Tibial nerve (tissue), 4 donors: ENCODE results near the gene MICAL2. TPM values are rescaled to one million over a fixed set of nuclear protein-coding genes. Genes with fewer than 3 reads are reported as not detected.

Experiments
- DNase-seq, 2 donors: peaks; one replicate each; pipeline ENCODE4 v3.0.0-alpha.2; 2019; ENCODE audit warnings: low spot score in 2 of 2
- H3K27ac ChIP-seq, 4 donors: fragments of 200-600 bp; sonication (generic) in 3 of 4; one replicate each; pipeline ENCODE4 v1.5.1; 2017 to 2019; ENCODE audit warnings: mild to moderate bottlenecking in 1 of 4
- H3K27me3 ChIP-seq, 2 donors: fragments of 200-600 bp; sonication (generic) in 1 of 2; one replicate each; pipeline versions ENCODE4 v1.5.1 to v1.6.0; 2017 to 2019
- H3K36me3 ChIP-seq, 3 donors: fragments of 200-600 bp; sonication (generic); one replicate each; pipeline ENCODE4 v1.5.1; 2018 to 2019
- H3K4me1 ChIP-seq, 4 donors: fragments of 200-600 bp; sonication (generic) in 3 of 4; one replicate each; pipeline ENCODE4 v1.5.1; 2017 to 2019
- H3K4me3 ChIP-seq, 4 donors: fragments of 200-600 bp; sonication (generic) in 3 of 4; one replicate each; pipeline ENCODE4 v1.5.1; 2017 to 2019; ENCODE audit warnings: mild to moderate bottlenecking in 1 of 4, moderate library complexity in 1 of 4
- H3K9me3 ChIP-seq, 4 donors: fragments of 200-600 bp; sonication (generic) in 3 of 4; one replicate each; pipeline ENCODE4 v1.5.1; 2017 to 2019
- CTCF ChIP-seq, 5 experiments: fragments of 200-600 bp in 3 of 5; fragments of 450-650 bp in 2 of 5; sonication (generic) in 3 of 5; IDR thresholded peaks; one replicate each; pipeline ENCODE4 v1.5.1; 2016 to 2019; ENCODE audit warnings: antibody characterized with exemption in 5 of 5, mild to moderate bottlenecking in 3 of 5, moderate library complexity in 2 of 5
- EP300 ChIP-seq, 2 donors: sonication (generic); formaldehyde crosslinking; IDR thresholded peaks; one replicate each; pipeline ENCODE4 v1.6.1; 2017; ENCODE audit warnings: antibody characterized with exemption in 2 of 2, mild to moderate bottlenecking in 1 of 2
- POLR2A ChIP-seq, 2 donors: fragments of 450-650 bp; IDR thresholded peaks; one replicate each; pipeline ENCODE4 v1.6.1; 2017; ENCODE audit warnings: antibody characterized with exemption in 2 of 2, mild to moderate bottlenecking in 2 of 2, moderate library complexity in 2 of 2
- WGBS, 2 donors: methylation state at CpG; one replicate each; pipeline ENCODE4 v1.1.5; 2018; 5-methylcytosine and 5-hydroxymethylcytosine counted together
- total RNA-seq, 4 donors: library from RNA; depleted of rRNA; stranded (reverse); fragments of >200 nt; gene quantifications; one replicate each; pipeline ENCODE4 v1.1.0, GENCODE V29; 2016

MICAL2 gene
- total RNA-seq, 4 donors from 2014 or later = 87.0 to 136 (median 101) TPM

GRCh38 chr11:12140186-12140793 is 29.9 kb downstream of the MICAL2 start:
- Histone ChIP-seq H3K9me3 (no peaks in the 10 kb centered on the region), H3K36me3 (peaks cover 0 to 3% (median 0%) of the 10 kb centered on the region in 3 donors), H3K4me1 (peaks cover 0 to 81% (median 29%) of the 10 kb centered on the region in 4 donors), H3K27me3 (no peaks in the 10 kb centered on the region), H3K4me3 (no peak overlapping the region), H3K27ac (peak overlapping the region in 2 of 4 donors; percentile 80 to 81)
- 67 to 71% methylated on average over 3 of the region's 3 CpGs for WGBS, 2 donors
- TF ChIP-seq EP300 (IDR thresholded peaks at IDR 0.05) (no peak), POLR2A (IDR thresholded peaks at IDR 0.05) (no peak), CTCF (IDR thresholded peaks at IDR 0.05) (no peak)
- no peak for DNase-seq

- Histone ChIP-seq H3K27ac (peak overlapping the region in 3 of 4 donors; percentile 0 to 81 (median 2)), H3K4me1 (peaks cover 0 to 72% (median 30%) of the 10 kb centered on the region in 4 donors), H3K4me3 (no peak overlapping the region), H3K9me3 (no peaks in the 10 kb centered on the region), H3K27me3 (no peaks in the 10 kb centered on the region), H3K36me3 (peaks cover 0 to 3% (median 0%) of the 10 kb centered on the region in 3 donors)
- DNase-seq = no peak
- no peak for TF ChIP-seq EP300 (IDR thresholded peaks at IDR 0.05)
- TF ChIP-seq POLR2A (IDR thresholded peaks at IDR 0.05) = no peak
- no peak for TF ChIP-seq CTCF (IDR thresholded peaks at IDR 0.05)
- 100% methylated on average over 1 of the region's 1 CpG for WGBS, 2 donors
Observed at GRCh38 chr11:12141283-12141682, 30.9 kb downstream of the MICAL2 start.

GRCh38 chr11:12142176-12142575 is 31.8 kb downstream of the MICAL2 start:
- Histone ChIP-seq H3K27me3 (no peaks in the 10 kb centered on the region), H3K4me3 (no peak overlapping the region), H3K4me1 (peaks cover 0 to 63% (median 26%) of the 10 kb centered on the region in 4 donors), H3K9me3 (no peaks in the 10 kb centered on the region), H3K36me3 (peaks cover 0 to 3% (median 0%) of the 10 kb centered on the region in 3 donors), H3K27ac (peak overlapping the region in 3 of 4 donors; percentile 7 to 81 (median 75))
- WGBS, 2 donors = 79 to 84% methylated on average over 2 of the region's 2 CpGs
- TF ChIP-seq EP300 (IDR thresholded peaks at IDR 0.05) (no peak), CTCF (IDR thresholded peaks at IDR 0.05) (no peak), POLR2A (IDR thresholded peaks at IDR 0.05) (no peak)
- no peak for DNase-seq

- Histone ChIP-seq H3K36me3 (peaks cover 0 to 3% (median 0%) of the 10 kb centered on the region in 3 donors), H3K27me3 (no peaks in the 10 kb centered on the region), H3K4me1 (peaks cover 0 to 57% (median 26%) of the 10 kb centered on the region in 4 donors), H3K9me3 (no peaks in the 10 kb centered on the region), H3K27ac (peak overlapping the region in 3 of 4 donors; percentile 7 to 75 (median 26)), H3K4me3 (no peak overlapping the region)
- WGBS, 2 donors = 67 to 80% methylated on average over 3 of the region's 3 CpGs
- no peak for TF ChIP-seq EP300 (IDR thresholded peaks at IDR 0.05)
- no peak for TF ChIP-seq POLR2A (IDR thresholded peaks at IDR 0.05)
- no peak for TF ChIP-seq CTCF (IDR thresholded peaks at IDR 0.05)
- DNase-seq = no peak
Observed at GRCh38 chr11:12142909-12143308, 32.5 kb downstream of the MICAL2 start.

- TF ChIP-seq EP300 (IDR thresholded peaks at IDR 0.05) (peak in 1 of 2 donors; percentile 3), CTCF (IDR thresholded peaks at IDR 0.05) (no peak), POLR2A (IDR thresholded peaks at IDR 0.05) (no peak)
- Histone ChIP-seq H3K27me3 (no peaks in the 10 kb centered on the region), H3K36me3 (peaks cover 0 to 3% (median 0%) of the 10 kb centered on the region in 3 donors), H3K27ac (peak overlapping the region in 3 of 4 donors; percentile 48 to 75 (median 72)), H3K9me3 (no peaks in the 10 kb centered on the region), H3K4me3 (no peak overlapping the region), H3K4me1 (peaks cover 0 to 50% (median 24%) of the 10 kb centered on the region in 4 donors)
- WGBS, 2 donors = 62 to 63% methylated on average over 7 of the region's 7 CpGs
- DNase-seq = no peak
Observed at GRCh38 chr11:12143461-12144258, 33.3 kb downstream of the MICAL2 start.
